Lower leg skin (tissue), 3 donors: ENCODE data around the gene COL25A1.

ENCODE experiments used
- POLR2A ChIP-seq, 2 donors: fragments of 450-650 bp; IDR thresholded peaks; one replicate each; pipeline ENCODE4 v1.6.1; 2016 to 2017; ENCODE audit warnings: antibody characterized with exemption in 2 of 2, mild to moderate bottlenecking in 1 of 2, moderate library complexity in 1 of 2
- TF ChIP-seq, protein P1 (sequence below), 3 donors: fragments of 450-650 bp; IDR thresholded peaks; one replicate each; pipeline ENCODE4 v1.5.1; 2016; ENCODE audit warnings: antibody characterized with exemption in 3 of 3, mild to moderate bottlenecking in 3 of 3, moderate library complexity in 2 of 3

DNA sequence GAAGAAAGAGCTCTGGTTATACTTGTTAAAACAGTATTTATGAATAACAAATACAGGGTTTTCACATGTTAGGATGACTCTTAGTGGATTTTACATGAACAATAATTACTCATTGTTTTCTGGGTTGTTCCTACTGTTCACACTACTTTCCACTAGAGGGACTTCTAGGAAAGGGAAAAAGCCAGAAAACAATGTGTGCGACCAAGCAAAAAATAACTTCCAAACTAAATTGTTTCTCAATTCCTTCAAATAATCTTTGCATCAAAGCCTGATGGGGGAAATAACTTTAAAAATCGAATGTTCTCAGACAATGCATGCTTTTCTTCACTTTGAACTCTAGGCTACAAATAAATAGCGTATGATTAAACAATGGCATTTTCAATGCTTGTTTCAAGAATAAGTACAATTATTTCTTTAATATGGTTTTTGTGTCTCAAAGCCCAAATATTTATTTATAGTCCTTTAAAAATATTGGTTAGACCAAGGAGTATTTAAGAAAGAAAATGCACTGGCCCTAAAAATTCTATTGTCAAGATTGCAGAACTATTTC, 467.5 kb downstream of the COL25A1 start:
- TF ChIP-seq, protein P1, sequence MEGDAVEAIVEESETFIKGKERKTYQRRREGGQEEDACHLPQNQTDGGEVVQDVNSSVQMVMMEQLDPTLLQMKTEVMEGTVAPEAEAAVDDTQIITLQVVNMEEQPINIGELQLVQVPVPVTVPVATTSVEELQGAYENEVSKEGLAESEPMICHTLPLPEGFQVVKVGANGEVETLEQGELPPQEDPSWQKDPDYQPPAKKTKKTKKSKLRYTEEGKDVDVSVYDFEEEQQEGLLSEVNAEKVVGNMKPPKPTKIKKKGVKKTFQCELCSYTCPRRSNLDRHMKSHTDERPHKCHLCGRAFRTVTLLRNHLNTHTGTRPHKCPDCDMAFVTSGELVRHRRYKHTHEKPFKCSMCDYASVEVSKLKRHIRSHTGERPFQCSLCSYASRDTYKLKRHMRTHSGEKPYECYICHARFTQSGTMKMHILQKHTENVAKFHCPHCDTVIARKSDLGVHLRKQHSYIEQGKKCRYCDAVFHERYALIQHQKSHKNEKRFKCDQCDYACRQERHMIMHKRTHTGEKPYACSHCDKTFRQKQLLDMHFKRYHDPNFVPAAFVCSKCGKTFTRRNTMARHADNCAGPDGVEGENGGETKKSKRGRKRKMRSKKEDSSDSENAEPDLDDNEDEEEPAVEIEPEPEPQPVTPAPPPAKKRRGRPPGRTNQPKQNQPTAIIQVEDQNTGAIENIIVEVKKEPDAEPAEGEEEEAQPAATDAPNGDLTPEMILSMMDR (IDR thresholded peaks at IDR 0.05), result no peak
- TF ChIP-seq POLR2A (IDR thresholded peaks at IDR 0.05), result no peak
